BE2C (cell line): Measurements from ENCODE around the gene ACOT9.
A peak's percentile ranks its signal among the peaks of the same experiment; 100 is the strongest.

Experiments
- DNase-seq: peaks from one replicate; pipeline ENCODE4 v3.0.0-alpha.2; 2020
- H3K27me3 ChIP-seq: fragments of 250-450 bp; sonication (Bioruptor Pico); 2 replicates; pipeline ENCODE4 v1.5.1; 2020; ENCODE audit warnings: mild to moderate bottlenecking
- H3K36me3 ChIP-seq: fragments of 250-450 bp; sonication (Bioruptor Pico); 2 replicates; pipeline ENCODE4 v1.5.1; 2020; ENCODE audit warnings: mild to moderate bottlenecking
- H3K4me1 ChIP-seq: fragments of 250-450 bp; sonication (Bioruptor Pico); 2 replicates; pipeline ENCODE4 v1.5.1; 2020
- H3K4me3 ChIP-seq: 2 replicates; pipeline ENCODE4 v1.5.1; 2011; ENCODE audit warnings: low read depth, low read length
- H3K9me3 ChIP-seq: fragments of 250-450 bp; sonication (Bioruptor Pico); 2 replicates; pipeline ENCODE4 v1.5.1; 2020
- TF ChIP-seq, protein P1 (sequence below): IDR thresholded peaks from 2 replicates; pipeline ENCODE4 v1.5.1; 2012; ENCODE audit warnings: mild to moderate bottlenecking, low read depth, low read length

Gene ACOT9

DNA sequence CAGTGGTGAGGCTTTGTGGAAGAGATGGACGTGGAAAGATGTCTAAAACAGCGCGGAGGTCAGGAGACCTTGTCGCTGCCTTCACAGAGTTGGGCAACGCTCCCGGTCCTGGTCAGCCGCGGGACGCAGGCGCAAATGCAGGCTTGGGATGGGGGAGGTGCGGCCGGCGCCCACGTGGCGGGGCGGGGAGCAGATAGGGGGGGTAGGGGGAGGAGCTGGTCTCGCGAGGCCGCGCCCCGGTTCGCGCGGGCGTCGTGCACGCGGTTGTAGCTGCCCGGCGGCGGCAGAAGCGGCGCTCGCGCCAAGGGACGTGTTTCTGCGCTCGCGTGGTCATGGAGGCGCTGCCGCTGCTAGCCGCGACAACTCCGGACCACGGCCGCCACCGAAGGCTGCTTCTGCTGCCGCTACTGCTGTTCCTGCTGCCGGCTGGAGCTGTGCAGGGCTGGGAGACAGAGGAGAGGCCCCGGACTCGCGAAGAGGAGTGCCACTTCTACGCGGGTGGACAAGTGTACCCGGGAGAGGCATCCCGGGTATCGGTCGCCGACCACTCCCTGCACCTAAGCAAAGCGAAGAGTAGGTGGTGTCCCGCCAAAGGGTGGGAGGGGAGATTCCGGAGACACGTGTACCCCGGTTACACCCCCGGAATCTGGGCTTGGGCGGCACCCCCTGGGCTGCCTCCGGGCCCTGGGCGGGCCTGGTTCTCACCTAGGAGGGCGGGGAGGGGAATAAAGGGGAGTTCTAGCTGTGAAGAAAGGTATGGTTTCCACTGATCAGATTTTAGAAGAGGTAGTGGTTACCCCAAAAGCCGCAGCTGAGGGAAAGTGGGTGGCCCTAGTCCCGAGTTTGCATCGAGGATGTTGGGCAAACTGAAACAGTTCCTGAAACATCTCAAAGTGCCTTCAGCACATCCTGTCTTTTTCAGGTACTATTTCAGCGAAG is 75.6 kb downstream of the ACOT9 start, which contains the start of gene PRDX4:
TSS of gene PRDX4 (plus strand) at position 255 of the 939 bp plus-strand sequence. CDS start at position 333, 78 bp downstream.
- TF ChIP-seq, protein P1, sequence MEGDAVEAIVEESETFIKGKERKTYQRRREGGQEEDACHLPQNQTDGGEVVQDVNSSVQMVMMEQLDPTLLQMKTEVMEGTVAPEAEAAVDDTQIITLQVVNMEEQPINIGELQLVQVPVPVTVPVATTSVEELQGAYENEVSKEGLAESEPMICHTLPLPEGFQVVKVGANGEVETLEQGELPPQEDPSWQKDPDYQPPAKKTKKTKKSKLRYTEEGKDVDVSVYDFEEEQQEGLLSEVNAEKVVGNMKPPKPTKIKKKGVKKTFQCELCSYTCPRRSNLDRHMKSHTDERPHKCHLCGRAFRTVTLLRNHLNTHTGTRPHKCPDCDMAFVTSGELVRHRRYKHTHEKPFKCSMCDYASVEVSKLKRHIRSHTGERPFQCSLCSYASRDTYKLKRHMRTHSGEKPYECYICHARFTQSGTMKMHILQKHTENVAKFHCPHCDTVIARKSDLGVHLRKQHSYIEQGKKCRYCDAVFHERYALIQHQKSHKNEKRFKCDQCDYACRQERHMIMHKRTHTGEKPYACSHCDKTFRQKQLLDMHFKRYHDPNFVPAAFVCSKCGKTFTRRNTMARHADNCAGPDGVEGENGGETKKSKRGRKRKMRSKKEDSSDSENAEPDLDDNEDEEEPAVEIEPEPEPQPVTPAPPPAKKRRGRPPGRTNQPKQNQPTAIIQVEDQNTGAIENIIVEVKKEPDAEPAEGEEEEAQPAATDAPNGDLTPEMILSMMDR: no peak
- no peaks in the 10 kb centered on the region for H3K27me3 ChIP-seq
- H3K4me1 ChIP-seq: peaks cover 5% of the 10 kb centered on the region; the same call in 1 of the 2 replicates
- peak within 1 kb of the TSS; percentile 62 for H3K4me3 ChIP-seq
- H3K9me3 ChIP-seq: no peaks in the 10 kb centered on the region
- H3K36me3 ChIP-seq: peaks cover 13% of the 10 kb centered on the region
- peak; percentile 91 for DNase-seq

DNA sequence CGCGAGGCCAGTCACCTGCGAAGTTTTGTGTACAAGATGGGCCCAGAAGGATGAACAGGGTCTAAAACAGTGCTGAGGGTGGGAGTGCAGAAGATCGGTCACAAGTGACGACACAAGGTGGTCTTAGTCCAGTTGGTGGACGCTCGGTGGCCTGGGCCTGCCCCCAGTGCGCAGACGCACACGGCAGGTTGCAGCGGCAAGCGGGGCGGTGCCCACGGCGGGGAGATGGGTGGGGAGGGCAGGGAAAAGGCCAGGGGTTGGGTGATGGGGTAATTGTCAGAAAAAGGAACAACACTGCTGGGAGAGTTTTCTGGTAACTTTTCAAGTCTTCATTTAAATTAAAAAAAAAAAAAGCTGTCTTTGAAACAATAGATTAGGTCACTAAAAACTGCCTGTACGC is 76.8 kb downstream of the ACOT9 start:
- Histone ChIP-seq H3K4me3 (no peak overlapping the region), H3K36me3 (peaks cover 3% of the 10 kb centered on the region), H3K4me1 (peaks cover 5% of the 10 kb centered on the region; the same call in 1 of the 2 replicates), H3K27me3 (no peaks in the 10 kb centered on the region), H3K9me3 (no peaks in the 10 kb centered on the region)
- DNase-seq: no peak
- TF ChIP-seq, protein P1: no peak

DNA sequence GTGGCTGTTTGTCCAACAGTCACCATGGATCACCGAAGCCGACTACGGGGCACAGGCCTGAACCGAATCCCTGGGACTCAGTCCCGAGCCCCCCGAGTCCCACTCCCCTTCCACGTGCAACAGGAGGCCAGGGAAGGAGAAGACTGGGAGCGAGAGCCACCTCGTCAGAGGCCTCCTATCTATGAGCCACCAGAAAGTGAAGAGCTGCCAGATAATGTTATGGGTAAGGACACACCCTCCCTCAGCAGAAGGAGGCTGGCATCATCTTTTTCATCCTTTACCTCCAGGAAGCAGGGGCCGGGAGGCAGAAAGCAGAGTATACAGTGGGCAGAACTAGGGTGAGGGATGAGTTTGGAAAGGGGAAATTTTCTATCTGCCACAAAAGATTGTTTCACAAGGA is 78.6 kb downstream of the ACOT9 start:
- H3K4me1 ChIP-seq: peaks cover 5% of the 10 kb centered on the region; the same call in 1 of the 2 replicates
- H3K9me3 ChIP-seq: no peaks in the 10 kb centered on the region
- TF ChIP-seq, protein P1: no peak
- no peaks in the 10 kb centered on the region for H3K27me3 ChIP-seq
- no peak for DNase-seq
- H3K36me3 ChIP-seq: no peaks in the 10 kb centered on the region; the same call in 1 of the 2 replicates
- H3K4me3 ChIP-seq: no peak overlapping the region

DNA sequence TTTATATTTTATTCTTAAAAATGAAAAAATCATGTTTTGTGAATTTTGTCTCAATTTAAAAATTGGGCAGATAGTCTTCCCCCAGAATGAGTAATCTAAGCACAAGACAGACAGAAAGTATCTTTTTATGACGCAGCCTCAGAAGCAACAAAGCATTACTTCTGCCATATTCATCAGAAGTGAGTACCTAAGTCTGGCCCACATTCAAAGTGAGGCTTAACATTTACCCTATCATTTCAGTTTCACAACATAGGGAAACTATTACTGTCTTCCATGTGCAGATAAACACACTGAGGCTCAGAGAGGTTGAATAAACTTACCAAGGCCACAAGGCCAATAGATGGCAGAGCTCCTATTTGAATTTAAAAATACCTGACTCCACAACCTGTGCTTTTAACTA is 80.2 kb downstream of the ACOT9 start:
- H3K4me1 ChIP-seq: peaks cover 5% of the 10 kb centered on the region; the same call in 1 of the 2 replicates
- DNase-seq: no peak
- H3K27me3 ChIP-seq: no peaks in the 10 kb centered on the region
- TF ChIP-seq, protein P1: no peak
- no peak overlapping the region for H3K4me3 ChIP-seq
- no peaks in the 10 kb centered on the region for H3K9me3 ChIP-seq
- H3K36me3 ChIP-seq: no peaks in the 10 kb centered on the region; the same call in 1 of the 2 replicates

DNA sequence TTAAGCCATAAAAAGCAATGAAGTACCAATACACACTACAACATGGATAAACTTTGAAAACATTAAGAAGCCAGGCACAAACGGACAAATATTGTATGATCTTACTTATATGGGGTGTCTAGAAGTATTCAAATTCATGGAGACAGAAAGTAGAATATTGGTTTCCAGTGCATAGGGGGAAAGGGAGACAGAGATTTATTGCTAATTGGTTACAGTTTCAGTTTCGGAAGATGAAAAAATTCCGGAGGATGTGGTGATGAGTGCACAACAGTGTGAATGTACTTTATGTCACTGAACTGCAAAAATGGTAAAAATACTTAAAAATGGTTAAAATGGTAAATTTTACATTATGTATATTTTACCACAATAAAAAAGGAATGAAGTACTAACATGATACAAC is 80.9 kb downstream of the ACOT9 start:
- Histone ChIP-seq H3K9me3 (no peaks in the 10 kb centered on the region), H3K4me1 (peaks cover 5% of the 10 kb centered on the region; the same call in 1 of the 2 replicates), H3K27me3 (no peaks in the 10 kb centered on the region), H3K36me3 (no peaks in the 10 kb centered on the region), H3K4me3 (no peak overlapping the region)
- TF ChIP-seq, protein P1: no peak
- no peak for DNase-seq

DNA sequence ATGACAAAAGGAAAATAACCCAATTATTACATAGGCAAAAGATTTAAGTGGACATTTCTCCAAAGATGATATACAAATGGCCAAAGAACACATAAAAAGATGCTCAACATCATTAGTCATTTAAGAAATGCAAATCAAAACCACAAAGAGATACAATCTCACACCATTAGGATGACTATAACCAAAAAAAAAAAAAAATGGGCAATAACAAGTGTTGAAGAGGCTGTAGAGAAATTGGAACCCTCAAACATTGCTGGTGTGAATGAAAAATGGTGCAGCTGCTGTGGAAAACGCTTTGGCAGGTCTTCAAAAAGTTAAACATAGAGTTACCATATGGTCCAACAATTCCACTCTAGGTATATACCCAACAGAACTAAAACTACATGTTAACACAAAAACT is 81.4 kb downstream of the ACOT9 start:
- TF ChIP-seq, protein P1: no peak
- Histone ChIP-seq H3K4me3 (no peak overlapping the region), H3K4me1 (peaks cover 1% of the 10 kb centered on the region; the same call in 1 of the 2 replicates), H3K36me3 (no peaks in the 10 kb centered on the region), H3K9me3 (no peaks in the 10 kb centered on the region), H3K27me3 (no peaks in the 10 kb centered on the region)
- DNase-seq: no peak
